GM19328 (cell line): Measurements from ENCODE around the gene SLC5A6.
"Not testable (repeated sequence)": the region's sequence is repeated elsewhere in the genome, so short reads cannot be mapped to it uniquely, and the experiment has no call there.

Experiments
- ATAC-seq: cut with Tn5 transposase; IDR thresholded peaks from one replicate; pipeline ENCODE4 v1.9.1; 2021; ENCODE audit warnings: mild to moderate bottlenecking, moderate library complexity; ENCODE audit not compliant: unreplicated experiment

The SLC5A6 gene

GRCh38 chr2:27208486-27209050, 3.5 kb downstream of the SLC5A6 start:
- no peak for ATAC-seq

- no peak for ATAC-seq
Observed at GRCh38 chr2:27206346-27206745, 5.7 kb downstream of the SLC5A6 start.

- ATAC-seq = no peak
Observed at GRCh38 chr2:27205206-27205605, 6.9 kb downstream of the SLC5A6 start.

- no peak for ATAC-seq
Observed at GRCh38 chr2:27204566-27204965, 7.5 kb downstream of the SLC5A6 start.

GRCh38 chr2:27203741-27204140, 8.3 kb downstream of the SLC5A6 start:
- no peak for ATAC-seq

- ATAC-seq = no peak
Observed at GRCh38 chr2:27202854-27203253, 9.2 kb downstream of the SLC5A6 start.

GRCh38 chr2:27201675-27202074, 10.4 kb downstream of the SLC5A6 start:
- no peak for ATAC-seq

GRCh38 chr2:27199241-27199640, 12.8 kb downstream of the SLC5A6 start:
- no peak for ATAC-seq

GRCh38 chr2:27198627-27199026, 13.4 kb downstream of the SLC5A6 start:
- ATAC-seq = no peak

- not testable (repeated sequence) for ATAC-seq
Observed at GRCh38 chr2:27198068-27198467, 14.0 kb downstream of the SLC5A6 start.

GRCh38 chr2:27195799-27196198, 16.3 kb downstream of the SLC5A6 start:
- ATAC-seq = not testable (repeated sequence)

GRCh38 chr2:27194538-27195354, 17.3 kb downstream of the SLC5A6 start:
- ATAC-seq = no peak

- ATAC-seq = no peak
Observed at GRCh38 chr2:27191070-27191829, 20.8 kb downstream of the SLC5A6 start.

- no peak for ATAC-seq
Observed at GRCh38 chr2:27189989-27190388, 22.1 kb downstream of the SLC5A6 start.

- no peak for ATAC-seq
Observed at GRCh38 chr2:27186613-27187345, 25.3 kb downstream of the SLC5A6 start.

GRCh38 chr2:27185331-27186026, 26.6 kb downstream of the SLC5A6 start:
- no peak for ATAC-seq

- no peak for ATAC-seq
Observed at GRCh38 chr2:27184115-27184514, 28.0 kb downstream of the SLC5A6 start.

- ATAC-seq = no peak
Observed at GRCh38 chr2:27182346-27182745, 29.7 kb downstream of the SLC5A6 start.

- ATAC-seq = no peak
Observed at GRCh38 chr2:27179344-27180000, 32.6 kb downstream of the SLC5A6 start.

GRCh38 chr2:27178469-27178868, 33.6 kb downstream of the SLC5A6 start:
- ATAC-seq = no peak
